Osteoblast (primary cell): ENCODE measurements around the gene CDKN2A. TPM values are rescaled to one million over a fixed set of nuclear protein-coding genes. Genes with fewer than 3 reads are reported as not detected.

Source experiments
- DNase-seq: peaks from one replicate; pipeline ENCODE4 v3.0.0; 2011; ENCODE audit warnings: low spot score, mixed read lengths; ENCODE audit not compliant: insufficient read length; ENCODE audit errors: missing footprints
- H2AFZ ChIP-seq: 2 replicates; pipeline ENCODE4 v1.6.0; 2011; ENCODE audit warnings: mild to moderate bottlenecking, low read length
- H3K27ac ChIP-seq: 2 replicates; pipeline ENCODE4 v1.5.1; 2011; ENCODE audit warnings: mild to moderate bottlenecking, low read depth, low read length, moderate library complexity
- H3K27me3 ChIP-seq: 2 replicates; pipeline ENCODE4 v1.6.0; 2012; ENCODE audit warnings: mild to moderate bottlenecking, control low read depth, inconsistent platforms, low read length, moderate library complexity; ENCODE audit not compliant: insufficient read depth
- H3K36me3 ChIP-seq: 2 replicates; pipeline ENCODE4 v1.5.1; 2011; ENCODE audit warnings: mild to moderate bottlenecking, low read length, control low read depth, moderate library complexity; ENCODE audit not compliant: insufficient read depth
- H3K4me1 ChIP-seq: 2 replicates; pipeline ENCODE4 v1.5.1; 2011; ENCODE audit warnings: mild to moderate bottlenecking, low read length, control low read depth, moderate library complexity; ENCODE audit not compliant: insufficient read depth
- H3K4me2 ChIP-seq: 2 replicates; pipeline ENCODE4 v1.6.0; 2011; ENCODE audit warnings: mild to moderate bottlenecking, low read length; ENCODE audit not compliant: insufficient read depth
- H3K4me3 ChIP-seq: fragments of 200-600 bp; sonication (generic); 3 replicates; pipeline ENCODE4 v1.5.1; 2012; ENCODE audit warnings: mild to moderate bottlenecking, low read length, inconsistent platforms; ENCODE audit not compliant: insufficient read depth
- H3K79me2 ChIP-seq: 2 replicates; pipeline ENCODE4 v1.6.0; 2012; ENCODE audit warnings: mild to moderate bottlenecking, low read length, control low read depth, inconsistent platforms; ENCODE audit not compliant: insufficient read depth
- H3K9me3 ChIP-seq: 2 replicates; pipeline ENCODE4 v1.5.1; 2011; ENCODE audit warnings: low read depth, low read length, control low read depth
- H4K20me1 ChIP-seq: 2 replicates; pipeline ENCODE4 v1.6.0; 2012; ENCODE audit warnings: mild to moderate bottlenecking, low read length, control low read depth; ENCODE audit not compliant: insufficient read depth
- CTCF ChIP-seq: IDR thresholded peaks from 2 replicates; pipeline ENCODE4 v1.5.1; 2011; ENCODE audit warnings: mild to moderate bottlenecking, low read depth, low read length, moderate library complexity; ENCODE audit errors: extremely low read depth
- total RNA-seq: library from RNA; depleted of rRNA; stranded (reverse); fragments of >200 nt; gene quantifications from 2 replicates; pipeline ENCODE4 v1.2.3, GENCODE V29; 2012

The CDKN2A gene
- total RNA-seq, 1 donor: 37.6 TPM

GRCh38 chr9:21976334-21976875 lies 17.8 kb downstream of the CDKN2A start:
- H3K79me2 ChIP-seq: peaks cover 2% of the 10 kb centered on the region
- no peak for DNase-seq
- peaks cover 17% of the 10 kb centered on the region for H4K20me1 ChIP-seq
- peaks cover 20% of the 10 kb centered on the region for H3K4me1 ChIP-seq
- peak overlapping the region; percentile 30 for H3K4me2 ChIP-seq
- no peaks in the 10 kb centered on the region for H3K36me3 ChIP-seq
- H3K27ac ChIP-seq: no peak overlapping the region
- peak overlapping the region; percentile 23 for H3K4me3 ChIP-seq
- TF ChIP-seq CTCF: no peak
- H3K9me3 ChIP-seq: no peaks in the 10 kb centered on the region
- H3K27me3 ChIP-seq: peaks cover 79% of the 10 kb centered on the region
- no peak overlapping the region for H2AFZ ChIP-seq

GRCh38 chr9:21974722-21975409 lies 19.3 kb downstream of the CDKN2A start:
- Histone ChIP-seq H2AFZ (peak overlapping the region; percentile 84), H3K9me3 (no peaks in the 10 kb centered on the region), H3K4me1 (peaks cover 20% of the 10 kb centered on the region), H3K4me2 (peak overlapping the region; percentile 81), H3K27ac (no peak overlapping the region), H3K36me3 (peaks cover 5% of the 10 kb centered on the region), H3K79me2 (peaks cover 2% of the 10 kb centered on the region), H4K20me1 (peaks cover 21% of the 10 kb centered on the region), H3K27me3 (peaks cover 93% of the 10 kb centered on the region), H3K4me3 (peak overlapping the region; percentile 84)
- DNase-seq: peak; percentile 92
- TF ChIP-seq CTCF: no peak

- TF ChIP-seq CTCF: no peak
- H3K36me3 ChIP-seq: peaks cover 5% of the 10 kb centered on the region
- peaks cover 20% of the 10 kb centered on the region for H3K4me1 ChIP-seq
- H3K27ac ChIP-seq: no peak overlapping the region
- peaks cover 93% of the 10 kb centered on the region for H3K27me3 ChIP-seq
- H4K20me1 ChIP-seq: peaks cover 23% of the 10 kb centered on the region
- no peak for DNase-seq
- H2AFZ ChIP-seq: peak overlapping the region; percentile 59
- peaks cover 2% of the 10 kb centered on the region for H3K79me2 ChIP-seq
- no peaks in the 10 kb centered on the region for H3K9me3 ChIP-seq
- H3K4me3 ChIP-seq: peak overlapping the region; percentile 84
- peak overlapping the region; percentile 81 for H3K4me2 ChIP-seq
Measured at GRCh38 chr9:21974343-21974721, 19.9 kb downstream of the CDKN2A start.

GRCh38 chr9:21972361-21972760 lies 21.8 kb downstream of the CDKN2A start:
- Histone ChIP-seq H4K20me1 (peaks cover 23% of the 10 kb centered on the region), H3K79me2 (peaks cover 2% of the 10 kb centered on the region), H3K4me3 (no peak overlapping the region), H3K27me3 (peaks cover 98% of the 10 kb centered on the region), H3K9me3 (no peaks in the 10 kb centered on the region), H2AFZ (no peak overlapping the region), H3K4me1 (peaks cover 27% of the 10 kb centered on the region), H3K27ac (no peak overlapping the region), H3K36me3 (peaks cover 5% of the 10 kb centered on the region), H3K4me2 (no peak overlapping the region)
- no peak for DNase-seq
- TF ChIP-seq CTCF: no peak
